Lower leg skin (tissue), 3 donors: ENCODE measurements around the gene NFIB.

Experiments used
- CTCF ChIP-seq, 3 donors: fragments of 450-650 bp; IDR thresholded peaks; one replicate each; pipeline ENCODE4 v1.5.1; 2016; ENCODE audit warnings: antibody characterized with exemption in 3 of 3, mild to moderate bottlenecking in 3 of 3, moderate library complexity in 2 of 3
- POLR2A ChIP-seq, 2 donors: fragments of 450-650 bp; IDR thresholded peaks; one replicate each; pipeline ENCODE4 v1.6.1; 2016 to 2017; ENCODE audit warnings: antibody characterized with exemption in 2 of 2, mild to moderate bottlenecking in 1 of 2, moderate library complexity in 1 of 2

GRCh38 chr9:14189146-14189545, 124.8 kb downstream of the NFIB start:
- no peak for TF ChIP-seq CTCF (IDR thresholded peaks at IDR 0.05)
- TF ChIP-seq POLR2A (IDR thresholded peaks at IDR 0.05), result no peak
